Naive thymus-derived CD4-positive, alpha-beta T cell (primary cell): ENCODE data around the gene ATF6B. TPM values are rescaled to one million over a fixed set of nuclear protein-coding genes. Genes with fewer than 3 reads are reported as not detected.

ENCODE experiments used
- ATAC-seq: fragments of 150-1000 bp; cut with Tn5 transposase; 2 replicates; pipeline ENCODE4 v1.10.0; 2021; ENCODE audit warnings: mild to moderate bottlenecking, moderate library complexity
- CTCF ChIA-PET: fragments of 350-600 bp; sonication (Branson Sonifier 250); formaldehyde crosslinking; loops from one replicate; lab custom pipeline; 2021; ENCODE audit warnings: antibody characterized with exemption; lab: Charles Lee
- POLR2A ChIA-PET: fragments of 350-600 bp; sonication (Branson Sonifier 250); formaldehyde crosslinking; loops from one replicate; lab custom pipeline; 2021; ENCODE audit warnings: antibody characterized with exemption, inconsistent platforms; lab: Charles Lee
- DNase-seq, 9 donors: peaks; one replicate each; pipeline versions ENCODE4 v3.0.0 to v3.0.0-alpha.2; 2020 to 2022; ENCODE audit warnings: mixed read lengths in 1 of 9
- H3K27ac ChIP-seq: one replicate; pipeline ENCODE4 v1.7.0; 2013; ENCODE audit warnings: mild to moderate bottlenecking, low read depth, low read length, moderate library complexity
- H3K27me3 ChIP-seq, 2 donors: one replicate each; pipeline ENCODE4 v1.7.0; 2013; ENCODE audit warnings: low read length in 2 of 2, mild to moderate bottlenecking in 2 of 2, moderate library complexity in 2 of 2; ENCODE audit not compliant: control insufficient read depth in 2 of 2, insufficient read depth in 2 of 2
- H3K36me3 ChIP-seq, 3 experiments: 1 replicate in 2 of 3; 2 replicates in 1 of 3; pipeline ENCODE4 v1.7.0; 2013; ENCODE audit warnings: low read length in 3 of 3, mild to moderate bottlenecking in 3 of 3, moderate library complexity in 1 of 3; ENCODE audit not compliant: insufficient read depth in 3 of 3, control insufficient read depth in 2 of 3
- H3K4me1 ChIP-seq, 2 donors: one replicate each; pipeline ENCODE4 v1.7.0; 2013; ENCODE audit warnings: low read length in 2 of 2, mild to moderate bottlenecking in 2 of 2, moderate library complexity in 1 of 2; ENCODE audit not compliant: control insufficient read depth in 2 of 2, insufficient read depth in 2 of 2
- H3K4me3 ChIP-seq: 2 replicates; pipeline ENCODE4 v1.7.0; 2013; ENCODE audit warnings: mild to moderate bottlenecking, low read length
- H3K9me3 ChIP-seq, 3 experiments: 1 replicate in 2 of 3; 2 replicates in 1 of 3; pipeline ENCODE4 v1.7.0; 2013; ENCODE audit warnings: low read length in 3 of 3; ENCODE audit not compliant: control insufficient read depth in 2 of 3
- H3K27ac Mint-ChIP-seq, 9 donors: one replicate each; pipeline ENCODE4 v1.8.0; 2020 to 2022; ENCODE audit warnings: mixed read lengths in 9 of 9, mild to moderate bottlenecking in 8 of 9, moderate library complexity in 5 of 9, inconsistent platforms in 2 of 9
- H3K27me3 Mint-ChIP-seq, 5 donors: one replicate each; pipeline ENCODE4 v1.8.0; 2021 to 2022; ENCODE audit warnings: mixed read lengths in 5 of 5, mild to moderate bottlenecking in 1 of 5
- H3K36me3 Mint-ChIP-seq, 5 donors: one replicate each; pipeline ENCODE4 v1.8.0; 2020 to 2022; ENCODE audit warnings: mixed read lengths in 5 of 5, mild to moderate bottlenecking in 3 of 5, inconsistent platforms in 1 of 5
- H3K4me1 Mint-ChIP-seq, 7 donors: one replicate each; pipeline ENCODE4 v1.8.0; 2020 to 2022; ENCODE audit warnings: mixed read lengths in 7 of 7, mild to moderate bottlenecking in 3 of 7, inconsistent platforms in 1 of 7
- H3K4me3 Mint-ChIP-seq, 10 donors: one replicate each; pipeline ENCODE4 v1.8.0; 2020 to 2022; ENCODE audit warnings: mild to moderate bottlenecking in 10 of 10, mixed read lengths in 10 of 10, moderate library complexity in 6 of 10, inconsistent platforms in 2 of 10
- H3K9me3 Mint-ChIP-seq, 11 donors: one replicate each; pipeline ENCODE4 v1.8.0; 2020 to 2022; ENCODE audit warnings: mixed read lengths in 11 of 11, mild to moderate bottlenecking in 4 of 11, inconsistent platforms in 1 of 11, moderate library complexity in 1 of 11
- intact Hi-C, 2 donors: fragments of 100-400 bp; cut with micrococcal nuclease; formaldehyde crosslinking; loops; one replicate each; pipeline ENCODE4 v1.15.1; 2023
- polyA plus RNA-seq, 2 donors: library from polyadenylated mRNA; unstranded; fragments of 300-500 nt; fragmentation: Illumina TruSeq; gene quantifications; one replicate each; pipeline ENCODE4 v1.2.3, GENCODE V29; 2021
- total RNA-seq, 6 experiments: library from RNA in 5 of 6; stranded (reverse) in 5 of 6; gene quantifications; 1 replicate in 5 of 6; 2 replicates in 1 of 6; pipeline ENCODE4 v1.2.3 and lab custom pipeline; 2021 to 2026

The ATF6B gene
- total and polyA plus RNA-seq, 7 experiments from 2014 or later = 28.0 to 168 (median 138) TPM

DNA sequence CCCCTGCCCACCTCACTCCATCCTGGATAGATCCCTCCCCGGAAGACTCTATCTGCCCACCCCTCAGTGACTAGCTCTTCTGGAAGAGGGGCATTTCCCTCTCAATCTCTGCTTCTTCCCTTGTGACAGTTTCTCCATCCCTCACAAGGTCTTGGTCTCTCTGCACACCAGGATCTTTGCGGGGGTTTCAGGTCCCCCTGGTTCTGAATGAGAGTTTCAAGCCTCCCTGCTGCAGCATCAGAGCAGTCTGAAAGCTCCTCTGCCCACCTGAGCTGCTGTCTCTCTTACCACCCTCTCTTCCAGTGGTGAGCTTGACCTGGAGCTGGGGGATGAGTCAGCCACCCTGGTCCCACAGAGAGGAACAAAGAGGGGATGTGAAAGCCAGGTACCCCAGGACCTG is 43.3 kb downstream of the ATF6B start:
- Histone ChIP-seq H3K9me3 (no peaks in the 10 kb centered on the region), H3K27ac (no peak overlapping the region), H3K4me3 (no peak overlapping the region), H3K36me3 (no peaks in the 10 kb centered on the region), H3K27me3 (peaks cover 0 to 5% of the 10 kb centered on the region in 2 donors), H3K4me1 (no peaks in the 10 kb centered on the region)
- POLR2A ChIA-PET = no interaction called here
- H3K4me3 Mint-ChIP-seq = no peak overlapping the region
- CTCF ChIA-PET = no interaction called here
- DNase-seq (no peak), ATAC-seq (no peak)
- H3K4me1 Mint-ChIP-seq = peaks cover 0 to 7% (median 0%) of the 10 kb centered on the region in 7 donors
- H3K36me3 Mint-ChIP-seq = peaks cover 0 to 6% (median 0%) of the 10 kb centered on the region in 5 donors
- intact Hi-C loops = no loop called here
- no peaks in the 10 kb centered on the region for H3K9me3 Mint-ChIP-seq
- H3K27me3 Mint-ChIP-seq = peaks cover 17 to 42% (median 18%) of the 10 kb centered on the region in 5 donors
- no peak overlapping the region for H3K27ac Mint-ChIP-seq

DNA sequence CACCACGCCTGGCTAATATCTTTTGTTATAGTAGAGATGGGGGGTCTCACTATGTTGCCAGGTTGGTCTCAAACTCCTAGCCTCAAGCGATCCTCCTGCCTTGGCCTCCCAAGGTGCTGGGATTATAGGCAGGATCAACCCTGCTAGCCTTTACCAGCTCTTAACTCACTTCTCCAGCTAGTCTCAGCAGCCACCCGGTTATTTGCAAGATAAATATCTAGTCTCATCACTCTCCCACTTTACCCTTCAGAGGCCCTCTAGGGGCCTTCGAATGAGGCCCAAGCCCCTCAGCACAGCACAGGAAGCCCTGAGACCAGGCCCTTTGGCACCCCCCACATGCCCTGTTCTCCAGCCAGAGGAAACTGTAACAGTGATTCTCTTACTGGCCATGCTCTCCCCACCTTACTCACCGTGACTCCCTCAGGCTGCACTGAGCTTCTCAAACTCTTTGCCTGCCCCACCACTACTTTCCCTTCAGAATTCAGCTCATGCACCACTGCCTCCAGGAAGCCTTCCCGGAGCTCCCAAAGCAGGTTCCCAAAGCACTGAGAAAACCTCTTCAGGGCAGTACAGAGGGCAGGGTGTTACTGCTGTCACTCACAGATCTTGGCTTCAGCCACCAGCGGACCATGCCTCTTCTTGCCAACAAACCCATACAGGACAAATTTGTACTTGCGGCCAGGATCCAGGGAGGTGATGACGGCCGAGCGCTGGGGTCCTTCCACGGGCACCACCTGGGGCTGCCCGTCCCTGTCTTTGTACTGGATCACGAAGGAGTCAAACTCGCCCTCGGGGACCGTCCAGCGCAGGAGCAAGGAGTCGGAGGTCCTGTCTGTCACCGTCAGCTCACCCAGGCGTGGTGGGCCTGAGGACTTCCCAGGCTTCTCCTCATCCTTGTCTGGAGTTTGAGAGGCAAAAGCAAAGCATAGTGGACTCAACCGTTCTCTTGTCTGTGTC is 44.0 kb downstream of the ATF6B start:
- H3K4me3 Mint-ChIP-seq = no peak overlapping the region
- Histone ChIP-seq H3K27ac (no peak overlapping the region), H3K36me3 (no peaks in the 10 kb centered on the region), H3K4me3 (no peak overlapping the region), H3K27me3 (peaks cover 0 to 5% of the 10 kb centered on the region in 2 donors), H3K9me3 (no peaks in the 10 kb centered on the region), H3K4me1 (no peaks in the 10 kb centered on the region)
- no peaks in the 10 kb centered on the region for H3K9me3 Mint-ChIP-seq
- peak overlapping the region in 1 of 9 donors; percentile 25 for H3K27ac Mint-ChIP-seq
- DNase-seq = no peak
- ChIA-PET CTCF (no interaction called here), POLR2A (interaction anchor here (0.6 kb wide), 1 partner anchor 277 kb away, joined by 3 read pairs; the partner anchor contains the start of gene LSM2)
- H3K27me3 Mint-ChIP-seq = peaks cover 17 to 39% (median 18%) of the 10 kb centered on the region in 5 donors
- H3K4me1 Mint-ChIP-seq = peaks cover 0 to 7% (median 0%) of the 10 kb centered on the region in 7 donors
- H3K36me3 Mint-ChIP-seq = peaks cover 0 to 6% (median 0%) of the 10 kb centered on the region in 5 donors
- intact Hi-C loops = no loop called here
- ATAC-seq = no peak

DNA sequence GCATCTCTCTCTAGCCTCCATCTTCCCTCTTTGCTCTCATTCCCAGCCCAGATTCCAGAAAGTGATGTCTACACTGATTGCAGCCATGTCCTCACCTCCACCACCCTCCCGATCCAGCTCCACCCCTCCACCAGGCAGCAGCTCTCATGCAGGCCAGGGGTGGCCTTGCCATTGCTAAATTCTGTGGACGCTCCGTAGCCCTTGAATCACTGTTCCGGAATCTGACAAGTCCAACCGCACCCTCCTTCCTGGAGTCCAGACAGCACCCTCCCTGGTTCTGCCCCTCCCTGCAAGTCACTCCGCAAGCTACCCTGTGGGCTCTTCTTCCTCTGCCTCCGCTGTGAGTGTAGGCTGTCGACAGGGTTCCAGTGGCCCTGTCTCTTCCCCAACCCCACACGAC is 45.1 kb downstream of the ATF6B start:
- peaks cover 17 to 32% (median 18%) of the 10 kb centered on the region in 5 donors for H3K27me3 Mint-ChIP-seq
- CTCF ChIA-PET = no interaction called here

DNA sequence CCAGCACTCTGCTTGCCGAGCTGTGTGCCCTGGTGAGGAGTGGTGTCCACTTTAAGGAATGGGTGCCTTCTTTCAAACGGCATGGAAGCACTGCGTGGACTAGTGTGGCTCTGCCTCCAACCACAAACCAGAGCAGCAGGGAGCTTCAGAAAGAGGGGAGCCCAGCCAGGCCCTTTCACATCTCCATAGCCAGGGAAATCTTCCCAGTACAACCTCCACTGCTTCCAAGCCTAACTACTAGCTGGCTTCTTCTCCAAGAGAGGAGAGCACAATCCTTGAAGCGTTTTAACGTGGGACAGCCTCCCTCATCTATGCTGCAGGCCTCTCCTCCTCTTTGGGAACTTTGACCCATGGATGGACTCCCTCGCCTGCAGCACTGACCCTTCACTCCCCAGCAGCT is 45.6 kb downstream of the ATF6B start:
- ATAC-seq (no peak), DNase-seq (no peak)
- POLR2A ChIA-PET = interaction anchor here (0.6 kb wide), 1 partner anchor 1823 kb away, joined by 3 read pairs; no protein-coding TSS in a partner anchor
- H3K4me1 Mint-ChIP-seq = peaks cover 0 to 7% (median 0%) of the 10 kb centered on the region in 7 donors
- H3K27me3 Mint-ChIP-seq = peaks cover 17 to 32% (median 18%) of the 10 kb centered on the region in 5 donors
- Histone ChIP-seq H3K4me1 (no peaks in the 10 kb centered on the region), H3K27me3 (peaks cover 0 to 5% of the 10 kb centered on the region in 2 donors), H3K4me3 (no peak overlapping the region), H3K27ac (no peak overlapping the region), H3K9me3 (no peaks in the 10 kb centered on the region), H3K36me3 (no peaks in the 10 kb centered on the region)
- H3K36me3 Mint-ChIP-seq = peaks cover 0 to 6% (median 0%) of the 10 kb centered on the region in 5 donors
- no peak overlapping the region for H3K27ac Mint-ChIP-seq
- CTCF ChIA-PET = no interaction called here
- intact Hi-C loops = no loop called here
- no peaks in the 10 kb centered on the region for H3K9me3 Mint-ChIP-seq
- no peak overlapping the region for H3K4me3 Mint-ChIP-seq

More for the DNA sequence above, 45.1 kb downstream of the ATF6B start:
- ATAC-seq (no peak), DNase-seq (no peak)
- no peaks in the 10 kb centered on the region for H3K4me1 ChIP-seq
- Mint-ChIP-seq H3K9me3 (no peaks in the 10 kb centered on the region), H3K4me1 (peaks cover 0 to 7% (median 0%) of the 10 kb centered on the region in 7 donors), H3K4me3 (no peak overlapping the region), H3K36me3 (peaks cover 0 to 6% (median 0%) of the 10 kb centered on the region in 5 donors), H3K27ac (no peak overlapping the region)
- H3K9me3 ChIP-seq = no peaks in the 10 kb centered on the region
- H3K27me3 ChIP-seq = peaks cover 0 to 5% of the 10 kb centered on the region in 2 donors
- POLR2A ChIA-PET = interaction anchor here (0.6 kb wide), 1 partner anchor 1822 kb away, joined by 3 read pairs; no protein-coding TSS in a partner anchor
- H3K4me3 ChIP-seq = no peak overlapping the region
- H3K27ac ChIP-seq = no peak overlapping the region
- no peaks in the 10 kb centered on the region for H3K36me3 ChIP-seq
- intact Hi-C loops = no loop called here

DNA sequence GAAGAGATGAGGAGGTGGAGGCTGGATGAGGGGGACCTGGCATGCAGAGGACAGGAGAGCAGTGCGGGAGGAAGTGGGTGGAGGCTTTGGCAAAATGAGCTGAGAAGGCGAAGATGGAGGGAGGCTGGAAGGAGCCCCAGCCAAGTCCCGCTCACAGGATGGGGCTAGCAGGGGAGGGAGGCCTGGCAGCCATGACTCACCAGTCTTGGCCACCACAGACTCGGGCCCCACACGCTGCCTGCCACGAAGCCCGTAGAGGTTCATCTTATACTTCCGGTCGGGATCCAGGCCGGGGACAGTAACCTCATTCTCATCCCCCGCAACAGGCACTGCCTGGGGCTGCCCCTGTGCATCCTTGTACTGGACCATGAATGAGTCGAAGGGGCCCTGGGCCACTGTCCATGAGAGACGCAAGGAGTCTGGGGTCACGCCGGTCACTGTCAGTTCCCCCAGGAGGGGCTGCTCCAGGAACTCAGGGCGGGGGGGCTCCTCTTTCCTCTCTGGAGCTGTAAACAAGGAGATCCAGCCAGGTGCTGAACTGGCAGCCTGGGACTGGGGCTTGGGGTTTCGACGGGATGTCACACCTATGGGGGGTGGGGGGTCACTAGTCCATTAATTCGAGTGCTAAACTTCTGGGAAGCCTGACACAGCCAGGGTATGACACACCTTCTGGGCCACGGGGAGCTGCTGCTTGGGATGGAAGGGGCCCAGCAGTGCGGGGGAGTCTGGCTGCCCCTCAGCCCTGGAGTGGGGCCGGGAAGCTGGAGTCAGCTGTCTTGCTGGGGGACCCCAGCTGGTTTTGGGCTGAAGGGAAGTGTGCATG is 46.7 kb downstream of the ATF6B start:
- H3K4me3 Mint-ChIP-seq = no peak overlapping the region
- Histone ChIP-seq H3K9me3 (no peaks in the 10 kb centered on the region), H3K27me3 (peaks cover 0 to 2% of the 10 kb centered on the region in 2 donors), H3K27ac (no peak overlapping the region), H3K4me3 (no peak overlapping the region), H3K36me3 (no peaks in the 10 kb centered on the region), H3K4me1 (no peaks in the 10 kb centered on the region)
- no peak for DNase-seq
- intact Hi-C loops = no loop called here
- peaks cover 0 to 6% (median 0%) of the 10 kb centered on the region in 5 donors for H3K36me3 Mint-ChIP-seq
- peaks cover 11 to 25% (median 11%) of the 10 kb centered on the region in 5 donors for H3K27me3 Mint-ChIP-seq
- no peak overlapping the region for H3K27ac Mint-ChIP-seq
- ChIA-PET CTCF (no interaction called here), POLR2A (no interaction called here)
- H3K9me3 Mint-ChIP-seq = no peaks in the 10 kb centered on the region
- peaks cover 0 to 6% (median 0%) of the 10 kb centered on the region in 7 donors for H3K4me1 Mint-ChIP-seq
- ATAC-seq = no peak

DNA sequence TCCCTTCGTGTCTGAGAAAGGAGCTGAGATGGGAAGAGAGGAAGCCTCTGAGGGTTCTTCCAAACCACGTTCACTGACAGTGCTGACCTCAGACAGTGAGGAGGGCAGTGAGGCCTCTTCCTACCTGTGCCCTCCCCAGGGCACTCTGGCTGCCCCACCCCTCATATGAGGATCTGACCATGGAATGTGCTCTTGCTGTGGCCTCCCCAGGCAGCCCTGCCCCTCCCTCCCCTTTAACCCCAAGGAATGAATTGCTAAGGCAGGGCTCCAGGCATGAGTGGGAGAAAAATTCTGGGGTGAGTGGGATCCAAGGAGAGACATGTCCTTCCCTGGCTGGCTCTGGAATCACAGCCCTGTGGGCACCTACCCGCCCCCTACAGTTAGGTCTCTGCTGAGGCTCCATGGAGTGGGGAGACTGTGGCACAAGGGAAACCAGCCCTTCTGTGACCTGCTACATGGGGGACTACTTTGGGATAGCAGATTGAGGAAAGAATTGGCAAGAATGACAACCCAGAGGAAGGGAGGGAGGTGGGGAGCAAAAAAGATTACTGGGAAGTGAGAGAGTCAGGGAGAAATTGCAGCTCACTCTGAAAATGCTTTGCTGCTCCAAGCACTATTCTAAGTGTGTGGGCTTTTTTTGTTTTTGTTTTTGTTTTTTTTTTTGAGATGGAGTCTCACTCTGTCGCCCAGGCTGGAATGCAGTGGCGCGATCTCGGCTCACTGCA is 48.3 kb downstream of the ATF6B start:
- no peak for DNase-seq
- Mint-ChIP-seq H3K36me3 (peaks cover 0 to 14% (median 7%) of the 10 kb centered on the region in 5 donors), H3K27ac (peak overlapping the region in 1 of 9 donors; percentile 16), H3K27me3 (peaks cover 0 to 16% (median 0%) of the 10 kb centered on the region in 5 donors), H3K9me3 (no peaks in the 10 kb centered on the region), H3K4me3 (no peak overlapping the region), H3K4me1 (peaks cover 0 to 6% (median 0%) of the 10 kb centered on the region in 7 donors)
- Histone ChIP-seq H3K4me1 (no peaks in the 10 kb centered on the region), H3K36me3 (no peaks in the 10 kb centered on the region), H3K4me3 (no peak overlapping the region), H3K9me3 (no peaks in the 10 kb centered on the region), H3K27ac (no peak overlapping the region), H3K27me3 (no peaks in the 10 kb centered on the region)
- intact Hi-C loops = no loop called here
- no peak for ATAC-seq
- ChIA-PET POLR2A (no interaction called here), CTCF (no interaction called here)
